Measurements from ENCODE around the gene VAC14.
"Not testable (repeated sequence)": the region's sequence is repeated elsewhere in the genome, so short reads cannot be mapped to it uniquely, and the experiment has no call there.

- TF ChIP-seq CTCF (IDR thresholded peaks at IDR 0.05; ENCODE audit: insufficient read depth, low read length); POLR2AphosphoS5 (IDR thresholded peaks at IDR 0.05; ENCODE audit: low read depth): not testable (repeated sequence)
Measured at GRCh38 chr16:70643264-70643663, 157.7 kb downstream of the VAC14 start.
